ENCODE data around the gene MIGA2. TPM values are rescaled to one million over a fixed set of nuclear protein-coding genes. Genes with fewer than 3 reads are reported as not detected.
A peak's percentile ranks its signal among the peaks of the same experiment; 100 is the strongest.

Gene MIGA2
- total and polyA plus RNA-seq, 9 of the 15 experiments (the other 6 are each of a cell fraction or from before 2014, with no cell fraction given), result 0.15 to 54.1 (median 18.0) TPM

DNA sequence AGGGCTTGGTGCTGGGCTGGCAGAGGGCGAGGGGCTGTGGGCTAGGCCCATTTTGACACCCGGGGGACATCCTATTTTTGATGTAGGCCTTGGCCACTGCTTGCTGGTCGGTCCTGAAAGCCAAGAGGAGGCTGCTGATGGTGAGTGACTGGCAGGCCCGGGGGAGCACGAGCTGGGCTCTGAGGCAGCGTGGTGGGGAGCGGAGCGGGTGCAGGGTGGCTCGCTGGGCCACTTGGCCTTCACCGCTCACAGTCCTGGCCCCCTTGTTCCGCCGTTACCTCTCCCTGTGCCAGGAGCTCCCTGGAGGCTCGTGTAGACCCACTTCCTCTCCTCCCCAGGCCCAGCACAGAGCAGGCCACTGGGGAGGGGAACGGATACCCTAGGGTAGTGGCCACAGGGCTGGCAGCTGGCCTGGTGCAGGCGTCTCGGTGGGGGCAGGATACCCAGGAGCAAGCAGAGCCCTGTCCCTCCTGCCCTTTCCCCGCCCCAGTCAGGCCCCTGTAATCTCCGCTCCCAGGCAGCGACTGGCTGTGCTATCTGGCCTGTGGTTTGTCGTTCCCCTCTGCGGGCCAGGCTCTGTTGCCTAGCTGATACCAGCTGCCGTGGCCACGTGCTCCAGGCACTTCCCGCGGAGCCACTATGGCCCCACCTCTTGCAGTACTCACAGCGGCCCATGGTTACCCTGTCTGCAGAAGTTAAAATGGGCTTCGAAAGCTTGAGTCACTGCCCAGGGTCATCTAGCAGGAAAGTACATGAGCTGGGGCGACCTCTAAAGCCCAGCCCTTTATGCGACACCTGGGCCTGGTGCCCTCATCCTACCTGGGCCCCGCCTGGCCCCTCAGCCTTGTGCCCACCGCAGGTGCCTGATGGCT lies 32.8 kb downstream of the MIGA2 start (continued):
- TF ChIP-seq, protein P1, sequence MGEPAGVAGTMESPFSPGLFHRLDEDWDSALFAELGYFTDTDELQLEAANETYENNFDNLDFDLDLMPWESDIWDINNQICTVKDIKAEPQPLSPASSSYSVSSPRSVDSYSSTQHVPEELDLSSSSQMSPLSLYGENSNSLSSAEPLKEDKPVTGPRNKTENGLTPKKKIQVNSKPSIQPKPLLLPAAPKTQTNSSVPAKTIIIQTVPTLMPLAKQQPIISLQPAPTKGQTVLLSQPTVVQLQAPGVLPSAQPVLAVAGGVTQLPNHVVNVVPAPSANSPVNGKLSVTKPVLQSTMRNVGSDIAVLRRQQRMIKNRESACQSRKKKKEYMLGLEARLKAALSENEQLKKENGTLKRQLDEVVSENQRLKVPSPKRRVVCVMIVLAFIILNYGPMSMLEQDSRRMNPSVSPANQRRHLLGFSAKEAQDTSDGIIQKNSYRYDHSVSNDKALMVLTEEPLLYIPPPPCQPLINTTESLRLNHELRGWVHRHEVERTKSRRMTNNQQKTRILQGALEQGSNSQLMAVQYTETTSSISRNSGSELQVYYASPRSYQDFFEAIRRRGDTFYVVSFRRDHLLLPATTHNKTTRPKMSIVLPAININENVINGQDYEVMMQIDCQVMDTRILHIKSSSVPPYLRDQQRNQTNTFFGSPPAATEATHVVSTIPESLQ (CRISPR knock-in tag; IDR thresholded peaks at IDR 0.05), result peak; percentile 90
- no peak for TF ChIP-seq PHB (CRISPR knock-in tag; IDR thresholded peaks at IDR 0.05)
- TF ChIP-seq DMBX1 (CRISPR knock-in tag; IDR thresholded peaks at IDR 0.05; ENCODE audit: borderline replicate concordance), result peak; percentile 97
- TF ChIP-seq FOXJ3 (CRISPR knock-in tag; IDR thresholded peaks at IDR 0.05), result no peak
- TF ChIP-seq, protein P2, sequence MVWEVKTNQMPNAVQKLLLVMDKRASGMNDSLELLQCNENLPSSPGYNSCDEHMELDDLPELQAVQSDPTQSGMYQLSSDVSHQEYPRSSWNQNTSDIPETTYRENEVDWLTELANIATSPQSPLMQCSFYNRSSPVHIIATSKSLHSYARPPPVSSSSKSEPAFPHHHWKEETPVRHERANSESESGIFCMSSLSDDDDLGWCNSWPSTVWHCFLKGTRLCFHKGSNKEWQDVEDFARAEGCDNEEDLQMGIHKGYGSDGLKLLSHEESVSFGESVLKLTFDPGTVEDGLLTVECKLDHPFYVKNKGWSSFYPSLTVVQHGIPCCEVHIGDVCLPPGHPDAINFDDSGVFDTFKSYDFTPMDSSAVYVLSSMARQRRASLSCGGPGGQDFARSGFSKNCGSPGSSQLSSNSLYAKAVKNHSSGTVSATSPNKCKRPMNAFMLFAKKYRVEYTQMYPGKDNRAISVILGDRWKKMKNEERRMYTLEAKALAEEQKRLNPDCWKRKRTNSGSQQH (CRISPR knock-in tag; IDR thresholded peaks at IDR 0.05), result peak; percentile 87; the same call in 1 of the 2 replicates
- TF ChIP-seq NR1H2 (CRISPR knock-in tag; IDR thresholded peaks at IDR 0.05), result 0 out of 2 replicates have a peak, but pooled peaks have one; percentile 66
- peak; percentile 97 for TF ChIP-seq CC2D1A (IDR thresholded peaks at IDR 0.05)
- TF ChIP-seq, protein P3, sequence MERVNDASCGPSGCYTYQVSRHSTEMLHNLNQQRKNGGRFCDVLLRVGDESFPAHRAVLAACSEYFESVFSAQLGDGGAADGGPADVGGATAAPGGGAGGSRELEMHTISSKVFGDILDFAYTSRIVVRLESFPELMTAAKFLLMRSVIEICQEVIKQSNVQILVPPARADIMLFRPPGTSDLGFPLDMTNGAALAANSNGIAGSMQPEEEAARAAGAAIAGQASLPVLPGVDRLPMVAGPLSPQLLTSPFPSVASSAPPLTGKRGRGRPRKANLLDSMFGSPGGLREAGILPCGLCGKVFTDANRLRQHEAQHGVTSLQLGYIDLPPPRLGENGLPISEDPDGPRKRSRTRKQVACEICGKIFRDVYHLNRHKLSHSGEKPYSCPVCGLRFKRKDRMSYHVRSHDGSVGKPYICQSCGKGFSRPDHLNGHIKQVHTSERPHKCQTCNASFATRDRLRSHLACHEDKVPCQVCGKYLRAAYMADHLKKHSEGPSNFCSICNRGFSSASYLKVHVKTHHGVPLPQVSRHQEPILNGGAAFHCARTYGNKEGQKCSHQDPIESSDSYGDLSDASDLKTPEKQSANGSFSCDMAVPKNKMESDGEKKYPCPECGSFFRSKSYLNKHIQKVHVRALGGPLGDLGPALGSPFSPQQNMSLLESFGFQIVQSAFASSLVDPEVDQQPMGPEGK (CRISPR knock-in tag; IDR thresholded peaks at IDR 0.05; ENCODE audit: borderline replicate concordance), result no peak
- no peak for TF ChIP-seq STAT5B (CRISPR knock-in tag; IDR thresholded peaks at IDR 0.05)
- no peak for TF ChIP-seq HDAC6 (IDR thresholded peaks at IDR 0.05; ENCODE audit: low read depth, low read length)
